OCI-LY7 (cell line): ENCODE measurements around the gene RHBDL2. TPM values are rescaled to one million over a fixed set of nuclear protein-coding genes. Genes with fewer than 3 reads are reported as not detected.

ENCODE experiments used
- BruUV-seq: library from RNA; stranded (reverse); fragments of 400-500 nt; replicated peaks from 2 replicates; lab custom pipeline; 2021; lab: Mats Ljungman, UMichigan
- CTCF ChIA-PET: fragments of 300-600 bp; sonication (Branson Sonifier 250); formaldehyde crosslinking; loops from one replicate; lab custom pipeline; 2022; ENCODE audit warnings: antibody characterized with exemption; ENCODE audit not compliant: unreplicated experiment; lab: Charles Lee
- POLR2A ChIA-PET: fragments of 300-600 bp; sonication (Branson Sonifier 250); formaldehyde crosslinking; loops from one replicate; lab custom pipeline; 2022; ENCODE audit warnings: antibody characterized with exemption; lab: Charles Lee
- DNase-seq: peaks from one replicate; pipeline ENCODE4 v3.0.0-alpha.2; 2015; ENCODE audit warnings: low spot score
- H2AFZ ChIP-seq: fragments of 200-600 bp; sonication (generic), shearing (Covaris generic); 2 replicates; pipeline ENCODE4 v1.6.1; 2014; ENCODE audit warnings: mild to moderate bottlenecking, antibody characterized with exemption, low read length, moderate library complexity
- H3K27ac ChIP-seq: fragments of 200-600 bp; sonication (generic); 2 replicates; pipeline ENCODE4 v1.5.1; 2014; ENCODE audit warnings: mixed run types, low read depth, mild to moderate bottlenecking, moderate library complexity, low read length, inconsistent platforms; ENCODE audit not compliant: poor library complexity, severe bottlenecking
- H3K36me3 ChIP-seq: fragments of 200-600 bp; sonication (generic); 2 replicates; pipeline ENCODE4 v1.6.1; 2014; ENCODE audit warnings: mild to moderate bottlenecking, antibody characterized with exemption, low read length, moderate library complexity, mixed read lengths; ENCODE audit not compliant: insufficient read depth
- H3K4me1 ChIP-seq: fragments of 200-600 bp; sonication (generic); 2 replicates; pipeline ENCODE4 v1.5.1; 2014; ENCODE audit warnings: mild to moderate bottlenecking, low read length; ENCODE audit not compliant: insufficient read depth, poor library complexity, severe bottlenecking
- H3K4me2 ChIP-seq: fragments of 200-600 bp; sonication (generic); 2 replicates; pipeline ENCODE4 v1.6.1; 2014; ENCODE audit warnings: mild to moderate bottlenecking, low read length
- H3K4me3 ChIP-seq: fragments of 200-600 bp; sonication (generic); 2 replicates; pipeline ENCODE4 v1.5.1; 2014; ENCODE audit warnings: mild to moderate bottlenecking, low read depth, low read length; ENCODE audit not compliant: poor library complexity, severe bottlenecking
- H3K79me2 ChIP-seq: fragments of 200-600 bp; sonication (generic); 2 replicates; pipeline ENCODE4 v1.6.1; 2016; ENCODE audit warnings: low read depth, mild to moderate bottlenecking, low read length, moderate library complexity, mixed read lengths; ENCODE audit not compliant: insufficient read depth
- H3K9me2 ChIP-seq: fragments of 200-600 bp; sonication (generic); 2 replicates; pipeline ENCODE4 v1.6.1; 2016; ENCODE audit warnings: mild to moderate bottlenecking, low read length, mixed read lengths; ENCODE audit not compliant: insufficient read depth
- H3K9me3 ChIP-seq: fragments of 200-600 bp; sonication (generic); 2 replicates; pipeline ENCODE4 v1.6.1; 2014; ENCODE audit warnings: mild to moderate bottlenecking, mixed run types, low read length, mixed read lengths
- H4K20me1 ChIP-seq: fragments of 200-600 bp; sonication (generic); 2 replicates; pipeline ENCODE4 v1.6.1; 2014; ENCODE audit warnings: mild to moderate bottlenecking, antibody characterized with exemption, low read length, moderate library complexity, mixed read lengths; ENCODE audit not compliant: insufficient read depth
- EZH2phosphoT487 ChIP-seq: fragments of 200-600 bp; sonication (generic); IDR thresholded peaks from 2 replicates; pipeline ENCODE4 v1.6.1; 2018; ENCODE audit warnings: low read depth, borderline replicate concordance, mild to moderate bottlenecking, mixed run types, antibody characterized with exemption, low read length, moderate library complexity, mixed read lengths
- intact Hi-C: fragments of 100-400 bp; cut with micrococcal nuclease; formaldehyde crosslinking; loops from one replicate; pipeline ENCODE4 v1.10.0; 2022; ENCODE audit not compliant: unreplicated experiment
- total RNA-seq, 2 experiments: library from RNA; depleted of rRNA in 1 of 2; stranded (reverse); fragments of >200 nt in 1 of 2; shearing (Covaris generic) in 1 of 2; gene quantifications; 2 replicates each; pipeline ENCODE4 v1.2.3, GENCODE V29; 2014 to 2022
- TF ChIP-seq, protein P1 (sequence below): fragments of 200-600 bp; sonication (generic); conservative IDR thresholded peaks from 2 replicates; pipeline ENCODE4 v1.5.1; 2014; ENCODE audit warnings: mild to moderate bottlenecking, antibody characterized with exemption, low read length, moderate library complexity, mixed read lengths

RHBDL2 gene
- total RNA-seq, 2 experiments from 2014 or later = not detected

DNA sequence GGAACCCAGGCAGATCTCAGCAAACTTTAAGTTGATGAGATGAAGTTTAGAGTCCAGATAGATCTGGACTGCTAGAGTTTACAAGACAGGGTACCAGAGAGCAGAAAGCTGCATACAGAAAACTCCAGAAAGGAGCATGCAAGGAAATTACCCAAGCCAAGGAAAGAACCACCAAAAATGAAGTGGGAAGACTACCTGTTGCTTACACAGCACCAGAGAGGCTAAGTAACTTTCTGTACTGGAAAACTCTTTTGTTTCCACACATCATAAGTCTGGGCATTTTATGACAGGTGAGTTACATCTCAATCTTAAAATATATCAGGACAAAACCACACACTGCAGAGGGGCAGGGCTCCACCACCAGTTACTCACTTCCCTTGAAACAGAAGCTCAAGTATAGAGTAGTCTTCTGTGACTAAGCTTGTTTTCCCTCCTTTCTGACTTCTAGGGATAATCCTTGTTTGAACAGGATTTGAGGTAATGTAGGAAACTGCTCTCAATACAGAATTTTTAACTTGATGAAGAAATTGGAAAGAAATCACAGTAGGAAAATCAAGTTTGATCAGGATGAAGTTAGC lies 42.9 kb downstream of the RHBDL2 start:
- H3K4me2 ChIP-seq = no peak overlapping the region
- DNase-seq = no peak
- H3K4me1 ChIP-seq = no peaks in the 10 kb centered on the region
- H3K9me2 ChIP-seq = no peaks in the 10 kb centered on the region
- H3K9me3 ChIP-seq = no peaks in the 10 kb centered on the region
- no peak overlapping the region for H3K4me3 ChIP-seq
- H3K79me2 ChIP-seq = no peaks in the 10 kb centered on the region
- POLR2A ChIA-PET = no interaction called here
- CTCF ChIA-PET = no interaction called here
- no peak for TF ChIP-seq EZH2phosphoT487
- TF ChIP-seq, protein P1, sequence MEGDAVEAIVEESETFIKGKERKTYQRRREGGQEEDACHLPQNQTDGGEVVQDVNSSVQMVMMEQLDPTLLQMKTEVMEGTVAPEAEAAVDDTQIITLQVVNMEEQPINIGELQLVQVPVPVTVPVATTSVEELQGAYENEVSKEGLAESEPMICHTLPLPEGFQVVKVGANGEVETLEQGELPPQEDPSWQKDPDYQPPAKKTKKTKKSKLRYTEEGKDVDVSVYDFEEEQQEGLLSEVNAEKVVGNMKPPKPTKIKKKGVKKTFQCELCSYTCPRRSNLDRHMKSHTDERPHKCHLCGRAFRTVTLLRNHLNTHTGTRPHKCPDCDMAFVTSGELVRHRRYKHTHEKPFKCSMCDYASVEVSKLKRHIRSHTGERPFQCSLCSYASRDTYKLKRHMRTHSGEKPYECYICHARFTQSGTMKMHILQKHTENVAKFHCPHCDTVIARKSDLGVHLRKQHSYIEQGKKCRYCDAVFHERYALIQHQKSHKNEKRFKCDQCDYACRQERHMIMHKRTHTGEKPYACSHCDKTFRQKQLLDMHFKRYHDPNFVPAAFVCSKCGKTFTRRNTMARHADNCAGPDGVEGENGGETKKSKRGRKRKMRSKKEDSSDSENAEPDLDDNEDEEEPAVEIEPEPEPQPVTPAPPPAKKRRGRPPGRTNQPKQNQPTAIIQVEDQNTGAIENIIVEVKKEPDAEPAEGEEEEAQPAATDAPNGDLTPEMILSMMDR = no peak
- no peak overlapping the region for H3K27ac ChIP-seq
- intact Hi-C loops = no loop called here
- H3K36me3 ChIP-seq = no peaks in the 10 kb centered on the region
- no peaks in the 10 kb centered on the region for H4K20me1 ChIP-seq
- no TSS peak for BruUV-seq
- H2AFZ ChIP-seq = no peak overlapping the region

DNA sequence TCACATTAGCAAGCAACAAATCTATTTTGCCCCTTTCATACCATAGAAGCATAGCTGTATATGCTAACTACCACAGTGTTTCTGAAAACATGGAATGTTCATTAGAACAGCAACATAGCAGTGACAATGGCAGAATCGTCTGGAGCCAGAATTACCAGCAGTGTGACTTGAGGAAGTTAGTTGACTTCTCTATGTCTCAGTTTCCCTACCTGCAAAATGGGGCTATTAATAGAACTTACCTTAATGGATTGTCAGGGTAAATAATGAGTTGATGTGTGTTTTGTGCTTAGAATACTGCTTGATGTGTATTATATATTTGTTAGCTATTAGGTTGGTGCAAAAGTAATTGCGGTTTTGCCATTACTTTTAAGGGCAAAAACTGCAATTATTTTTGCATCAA lies 45.5 kb downstream of the RHBDL2 start:
- no peaks in the 10 kb centered on the region for H3K4me1 ChIP-seq
- no peak for DNase-seq
- CTCF ChIA-PET = no interaction called here
- no peaks in the 10 kb centered on the region for H3K79me2 ChIP-seq
- no peak overlapping the region for H3K4me2 ChIP-seq
- POLR2A ChIA-PET = no interaction called here
- no peak overlapping the region for H3K4me3 ChIP-seq
- H3K36me3 ChIP-seq = no peaks in the 10 kb centered on the region
- H3K27ac ChIP-seq = no peak overlapping the region
- BruUV-seq = no TSS peak
- TF ChIP-seq, protein P1 = no peak
- no peak for TF ChIP-seq EZH2phosphoT487
- intact Hi-C loops = no loop called here
- no peak overlapping the region for H2AFZ ChIP-seq
- no peaks in the 10 kb centered on the region for H4K20me1 ChIP-seq
- H3K9me3 ChIP-seq = no peaks in the 10 kb centered on the region
- H3K9me2 ChIP-seq = no peaks in the 10 kb centered on the region

DNA sequence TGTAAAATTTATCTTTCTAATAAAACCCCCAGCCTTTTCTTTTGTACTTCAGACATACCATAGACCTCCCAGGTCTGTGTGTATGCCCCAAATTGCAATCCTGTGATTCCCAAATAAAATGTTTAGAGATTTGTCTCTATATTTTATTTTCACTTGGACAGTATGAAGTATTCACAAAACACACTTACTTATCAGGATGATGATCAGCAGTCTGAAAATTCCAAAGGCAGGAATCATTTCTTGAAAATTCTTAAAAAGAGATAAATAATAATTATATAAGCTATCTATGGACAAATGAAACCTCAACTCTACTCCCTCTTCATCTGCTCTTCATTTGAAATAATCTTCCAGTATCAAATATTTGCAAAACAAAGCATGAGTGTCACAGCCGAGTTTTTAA lies 48.7 kb downstream of the RHBDL2 start:
- Histone ChIP-seq H3K79me2 (no peaks in the 10 kb centered on the region), H3K27ac (no peak overlapping the region), H3K4me2 (no peak overlapping the region), H4K20me1 (no peaks in the 10 kb centered on the region), H2AFZ (no peak overlapping the region), H3K4me1 (no peaks in the 10 kb centered on the region), H3K36me3 (no peaks in the 10 kb centered on the region), H3K9me2 (no peaks in the 10 kb centered on the region), H3K4me3 (no peak overlapping the region), H3K9me3 (no peaks in the 10 kb centered on the region)
- POLR2A ChIA-PET = interaction anchor here (0.8 kb wide), 1 partner anchor 197 kb away, joined by 3 read pairs; no protein-coding TSS in a partner anchor
- intact Hi-C loops = no loop called here
- TF ChIP-seq, protein P1 = no peak
- no peak for TF ChIP-seq EZH2phosphoT487
- no TSS peak for BruUV-seq
- no peak for DNase-seq
- CTCF ChIA-PET = no interaction called here
